Caco-2 (cell line): ENCODE data around the gene C20orf96. TPM values are rescaled to one million over a fixed set of nuclear protein-coding genes. Genes with fewer than 3 reads are reported as not detected.
A peak's percentile ranks its signal among the peaks of the same experiment; 100 is the strongest.

ENCODE experiments used
- BruUV-seq: library from RNA; stranded (reverse); fragments of 400-500 nt; replicated peaks from 2 replicates; lab custom pipeline; 2021; lab: Mats Ljungman, UMichigan
- CTCF ChIA-PET: fragments of 300-600 bp; sonication (Branson Sonifier 250); formaldehyde crosslinking; loops from one replicate; lab custom pipeline; 2022; ENCODE audit warnings: antibody characterized with exemption; lab: Charles Lee
- POLR2A ChIA-PET: fragments of 300-600 bp; sonication (Branson Sonifier 250); formaldehyde crosslinking; loops from one replicate; lab custom pipeline; 2022; ENCODE audit warnings: antibody characterized with exemption; lab: Charles Lee
- DNase-seq, 2 experiments: peaks; one replicate each; pipeline versions ENCODE4 v3.0.0 to v3.0.0-alpha.2; 2020 to 2022
- H3K27me3 ChIP-seq: replicated peaks from 2 replicates; pipeline ENCODE4 v1.6.0; 2011; ENCODE audit warnings: low read length; ENCODE audit not compliant: control insufficient read depth, insufficient read depth
- H3K36me3 ChIP-seq: 2 replicates; pipeline ENCODE4 v1.5.1; 2011; ENCODE audit warnings: low read length; ENCODE audit not compliant: control insufficient read depth, insufficient read depth
- H3K4me1 ChIP-seq: fragments of 250-450 bp; sonication (Bioruptor Pico); 2 replicates; pipeline ENCODE4 v1.5.1; 2020; ENCODE audit warnings: mild to moderate bottlenecking
- H3K4me3 ChIP-seq: 2 replicates; pipeline ENCODE4 v1.5.1; 2011; ENCODE audit warnings: low read depth, mild to moderate bottlenecking, control low read depth, low read length
- H3K9me3 ChIP-seq: fragments of 250-450 bp; sonication (Bioruptor Pico); 2 replicates; pipeline ENCODE4 v1.5.1; 2020; ENCODE audit warnings: mild to moderate bottlenecking, moderate library complexity
- H3K27ac Mint-ChIP-seq: one replicate; pipeline ENCODE4 v1.8.0; 2022; ENCODE audit warnings: mixed read lengths; ENCODE audit not compliant: unreplicated experiment
- H3K27me3 Mint-ChIP-seq: one replicate; pipeline ENCODE4 v1.8.0; 2022; ENCODE audit warnings: mixed read lengths; ENCODE audit not compliant: insufficient read depth, unreplicated experiment
- H3K36me3 Mint-ChIP-seq: one replicate; pipeline ENCODE4 v1.8.0; 2022; ENCODE audit warnings: mild to moderate bottlenecking, mixed read lengths; ENCODE audit not compliant: insufficient read depth, unreplicated experiment
- H3K4me1 Mint-ChIP-seq: one replicate; pipeline ENCODE4 v1.8.0; 2022; ENCODE audit warnings: low read depth, mixed read lengths; ENCODE audit not compliant: unreplicated experiment
- H3K4me3 Mint-ChIP-seq: one replicate; pipeline ENCODE4 v1.8.0; 2022; ENCODE audit warnings: mild to moderate bottlenecking, moderate library complexity, mixed read lengths; ENCODE audit not compliant: unreplicated experiment
- H3K9me3 Mint-ChIP-seq: one replicate; pipeline ENCODE4 v1.8.0; 2022; ENCODE audit warnings: mixed read lengths; ENCODE audit not compliant: unreplicated experiment
- intact Hi-C: fragments of 100-400 bp; cut with micrococcal nuclease; formaldehyde crosslinking; loops from one replicate; pipeline ENCODE4 v1.10.0; 2022; ENCODE audit not compliant: unreplicated experiment
- total RNA-seq: library from RNA; stranded (reverse); gene quantifications from 2 replicates; pipeline ENCODE4 v1.2.3, GENCODE V29; 2022
- TF ChIP-seq, protein P1 (sequence below), 2 experiments: fragments of 200-600 bp in 1 of 2; IDR thresholded peaks; 1 replicate in 1 of 2; 2 replicates in 1 of 2; pipeline versions ENCODE4 v1.5.1 to v1.8.0; 2011 to 2022; ENCODE audit warnings: antibody characterized with exemption in 1 of 2, control low read depth in 1 of 2, inconsistent platforms in 1 of 2, low read depth in 1 of 2, low read length in 1 of 2, mild to moderate bottlenecking in 1 of 2, moderate library complexity in 1 of 2; ENCODE audit not compliant: insufficient read depth in 1 of 2, severe bottlenecking in 1 of 2, unreplicated experiment in 1 of 2

C20orf96 gene
- total RNA-seq, 1 experiment from 2014 or later, result 11.5 TPM

DNA sequence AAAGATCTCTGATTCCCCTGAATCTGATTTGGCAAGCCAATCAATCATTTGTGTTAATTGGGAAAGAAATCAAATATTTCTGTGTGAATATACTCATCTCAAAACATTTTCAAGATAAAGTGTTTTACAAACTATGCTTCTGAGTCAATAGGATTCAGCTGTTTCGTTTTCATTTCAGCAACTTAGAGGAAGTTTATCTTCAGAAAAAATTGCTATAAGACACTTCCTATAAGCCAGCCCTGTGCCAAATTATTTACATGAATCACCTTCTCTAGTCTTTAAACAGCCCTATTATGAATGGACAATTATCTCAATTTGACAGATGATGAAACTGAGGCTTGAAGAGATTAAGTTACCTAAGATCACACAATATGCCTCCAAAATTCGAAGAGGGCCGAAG is 52.6 kb downstream of the C20orf96 start:
- H3K9me3 ChIP-seq, result no peaks in the 10 kb centered on the region
- ChIA-PET CTCF (no interaction called here), POLR2A (interaction anchor here (0.6 kb wide), 1 partner anchor 14 kb away, joined by 7 read pairs; no protein-coding TSS in a partner anchor)
- H3K27me3 Mint-ChIP-seq, result peaks cover 4% of the 10 kb centered on the region
- no peaks in the 10 kb centered on the region for H3K4me1 Mint-ChIP-seq
- H3K27ac Mint-ChIP-seq, result no peak overlapping the region
- intact Hi-C loops, result no loop called here
- no peak overlapping the region for H3K4me3 ChIP-seq
- DNase-seq, result no peak
- H3K4me1 ChIP-seq, result no peaks in the 10 kb centered on the region
- TF ChIP-seq, protein P1, sequence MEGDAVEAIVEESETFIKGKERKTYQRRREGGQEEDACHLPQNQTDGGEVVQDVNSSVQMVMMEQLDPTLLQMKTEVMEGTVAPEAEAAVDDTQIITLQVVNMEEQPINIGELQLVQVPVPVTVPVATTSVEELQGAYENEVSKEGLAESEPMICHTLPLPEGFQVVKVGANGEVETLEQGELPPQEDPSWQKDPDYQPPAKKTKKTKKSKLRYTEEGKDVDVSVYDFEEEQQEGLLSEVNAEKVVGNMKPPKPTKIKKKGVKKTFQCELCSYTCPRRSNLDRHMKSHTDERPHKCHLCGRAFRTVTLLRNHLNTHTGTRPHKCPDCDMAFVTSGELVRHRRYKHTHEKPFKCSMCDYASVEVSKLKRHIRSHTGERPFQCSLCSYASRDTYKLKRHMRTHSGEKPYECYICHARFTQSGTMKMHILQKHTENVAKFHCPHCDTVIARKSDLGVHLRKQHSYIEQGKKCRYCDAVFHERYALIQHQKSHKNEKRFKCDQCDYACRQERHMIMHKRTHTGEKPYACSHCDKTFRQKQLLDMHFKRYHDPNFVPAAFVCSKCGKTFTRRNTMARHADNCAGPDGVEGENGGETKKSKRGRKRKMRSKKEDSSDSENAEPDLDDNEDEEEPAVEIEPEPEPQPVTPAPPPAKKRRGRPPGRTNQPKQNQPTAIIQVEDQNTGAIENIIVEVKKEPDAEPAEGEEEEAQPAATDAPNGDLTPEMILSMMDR (IDR thresholded peaks at IDR 0.05; ENCODE audit: insufficient read depth in 1 of 2, low read depth in 1 of 2, low read length in 1 of 2, severe bottlenecking in 1 of 2, unreplicated experiment in 1 of 2), result no peak
- H3K27me3 ChIP-seq, result no peaks in the 10 kb centered on the region
- H3K4me3 Mint-ChIP-seq, result no peak overlapping the region
- no peaks in the 10 kb centered on the region for H3K36me3 Mint-ChIP-seq
- no peaks in the 10 kb centered on the region for H3K36me3 ChIP-seq
- H3K9me3 Mint-ChIP-seq, result no peaks in the 10 kb centered on the region
- no TSS peak for BruUV-seq

DNA sequence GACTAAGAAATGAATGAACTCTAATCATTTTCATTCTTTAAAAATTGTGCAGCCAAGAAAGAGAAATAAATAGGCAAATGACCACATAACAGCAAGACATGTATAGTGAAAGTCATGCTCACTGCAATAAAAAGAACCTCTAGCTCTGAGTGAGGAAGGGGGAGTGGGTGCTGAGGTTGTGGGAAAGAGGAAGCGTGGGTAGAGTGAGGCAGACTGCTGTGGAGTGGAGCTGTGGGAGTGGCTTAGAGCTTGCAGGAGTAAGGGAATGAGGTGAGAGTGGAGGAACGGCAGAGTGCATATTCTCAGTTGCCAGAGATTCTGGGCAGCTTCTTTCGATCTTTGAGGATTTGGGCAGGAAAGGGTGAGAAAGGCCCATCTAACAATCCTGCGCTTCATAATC is 53.1 kb downstream of the C20orf96 start:
- H3K4me3 ChIP-seq, result no peak overlapping the region
- no peak overlapping the region for H3K4me3 Mint-ChIP-seq
- no peaks in the 10 kb centered on the region for H3K36me3 ChIP-seq
- no TSS peak for BruUV-seq
- H3K4me1 Mint-ChIP-seq, result no peaks in the 10 kb centered on the region
- ChIA-PET CTCF (no interaction called here), POLR2A (no interaction called here)
- H3K4me1 ChIP-seq, result no peaks in the 10 kb centered on the region
- DNase-seq, result no peak
- peaks cover 2% of the 10 kb centered on the region for H3K27me3 Mint-ChIP-seq
- H3K36me3 Mint-ChIP-seq, result no peaks in the 10 kb centered on the region
- H3K27ac Mint-ChIP-seq, result no peak overlapping the region
- H3K9me3 Mint-ChIP-seq, result no peaks in the 10 kb centered on the region
- TF ChIP-seq, protein P1 (IDR thresholded peaks at IDR 0.05; ENCODE audit: insufficient read depth in 1 of 2, low read depth in 1 of 2, low read length in 1 of 2, severe bottlenecking in 1 of 2, unreplicated experiment in 1 of 2), result no peak
- intact Hi-C loops, result no loop called here
- no peaks in the 10 kb centered on the region for H3K27me3 ChIP-seq
- H3K9me3 ChIP-seq, result no peaks in the 10 kb centered on the region

DNA sequence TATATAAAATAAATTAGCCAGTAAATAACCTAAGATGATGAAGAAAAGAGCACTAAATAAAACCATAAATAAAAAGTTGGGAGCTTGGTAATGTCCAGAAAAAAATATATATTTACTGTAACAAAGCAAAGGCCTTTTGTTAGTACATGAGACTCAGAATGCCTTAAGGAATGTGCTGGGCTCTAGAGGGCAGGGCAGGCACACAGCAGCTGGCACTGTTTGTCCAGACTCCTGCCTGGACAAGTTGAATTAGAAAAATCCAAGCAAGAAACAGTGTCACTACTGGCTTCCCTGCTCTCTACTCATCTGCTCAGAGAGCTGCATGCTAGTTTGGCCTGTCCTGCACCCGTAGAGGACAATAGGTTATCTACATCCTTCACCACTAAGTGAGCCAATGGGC is 54.7 kb downstream of the C20orf96 start:
- ChIA-PET POLR2A (no interaction called here), CTCF (no interaction called here)
- H3K9me3 Mint-ChIP-seq, result no peaks in the 10 kb centered on the region
- no peak overlapping the region for H3K4me3 ChIP-seq
- no peak overlapping the region for H3K4me3 Mint-ChIP-seq
- no peaks in the 10 kb centered on the region for H3K27me3 ChIP-seq
- peak in 1 of 2 experiments; percentile 16 for DNase-seq
- H3K9me3 ChIP-seq, result no peaks in the 10 kb centered on the region; the same call in 1 of the 2 replicates
- no TSS peak for BruUV-seq
- no peaks in the 10 kb centered on the region for H3K36me3 ChIP-seq
- H3K27ac Mint-ChIP-seq, result no peak overlapping the region
- H3K4me1 Mint-ChIP-seq, result no peaks in the 10 kb centered on the region
- intact Hi-C loops, result loop anchor here (1.0 kb wide), 1 partner anchor 31 kb away; no protein-coding TSS in a partner anchor
- no peaks in the 10 kb centered on the region for H3K4me1 ChIP-seq
- TF ChIP-seq, protein P1 (IDR thresholded peaks at IDR 0.05; ENCODE audit: insufficient read depth in 1 of 2, low read depth in 1 of 2, low read length in 1 of 2, severe bottlenecking in 1 of 2, unreplicated experiment in 1 of 2), result peak in 1 of 2 experiments; percentile 25
- H3K27me3 Mint-ChIP-seq, result no peaks in the 10 kb centered on the region
- H3K36me3 Mint-ChIP-seq, result no peaks in the 10 kb centered on the region
